Activated CD4-positive, alpha-beta memory T cell treated with anti-CD3 and anti-CD28 coated beads for 36 hours (primary cell): ENCODE measurements around the gene CD300LG. TPM values are rescaled to one million over a fixed set of nuclear protein-coding genes. Genes with fewer than 3 reads are reported as not detected.
A peak's percentile ranks its signal among the peaks of the same experiment; 100 is the strongest.

ENCODE experiments used
- CTCF ChIA-PET: fragments of 350-600 bp; sonication (Branson Sonifier 250); formaldehyde crosslinking; loops from one replicate; lab custom pipeline; 2021; ENCODE audit warnings: antibody characterized with exemption, inconsistent platforms; lab: Charles Lee
- POLR2A ChIA-PET: fragments of 350-600 bp; sonication (Branson Sonifier 250); formaldehyde crosslinking; loops from one replicate; lab custom pipeline; 2021; ENCODE audit warnings: antibody characterized with exemption; lab: Charles Lee
- DNase-seq: peaks from one replicate; pipeline ENCODE4 v3.0.0-alpha.2; 2020
- H3K27ac Mint-ChIP-seq: one replicate; pipeline ENCODE4 v1.8.0; 2021; ENCODE audit warnings: mixed read lengths
- H3K27me3 Mint-ChIP-seq: one replicate; pipeline ENCODE4 v1.8.0; 2021; ENCODE audit warnings: mixed read lengths
- H3K36me3 Mint-ChIP-seq: one replicate; pipeline ENCODE4 v1.8.0; 2021; ENCODE audit warnings: mixed read lengths
- H3K4me1 Mint-ChIP-seq: one replicate; pipeline ENCODE4 v1.8.0; 2021; ENCODE audit warnings: low read depth, mixed read lengths
- H3K4me3 Mint-ChIP-seq: one replicate; pipeline ENCODE4 v1.8.0; 2021; ENCODE audit warnings: mild to moderate bottlenecking, mixed read lengths
- H3K9me3 Mint-ChIP-seq: one replicate; pipeline ENCODE4 v1.8.0; 2021; ENCODE audit warnings: mixed read lengths
- intact Hi-C: fragments of 100-400 bp; cut with micrococcal nuclease; formaldehyde crosslinking; loops from one replicate; pipeline ENCODE4 v1.15.1; 2023
- total RNA-seq, 2 experiments: library from RNA; stranded (reverse); gene quantifications; one replicate each; pipeline ENCODE4 v1.2.3, GENCODE V29; 2021

Gene CD300LG
- total RNA-seq, 2 experiments from 2014 or later: not detected

DNA sequence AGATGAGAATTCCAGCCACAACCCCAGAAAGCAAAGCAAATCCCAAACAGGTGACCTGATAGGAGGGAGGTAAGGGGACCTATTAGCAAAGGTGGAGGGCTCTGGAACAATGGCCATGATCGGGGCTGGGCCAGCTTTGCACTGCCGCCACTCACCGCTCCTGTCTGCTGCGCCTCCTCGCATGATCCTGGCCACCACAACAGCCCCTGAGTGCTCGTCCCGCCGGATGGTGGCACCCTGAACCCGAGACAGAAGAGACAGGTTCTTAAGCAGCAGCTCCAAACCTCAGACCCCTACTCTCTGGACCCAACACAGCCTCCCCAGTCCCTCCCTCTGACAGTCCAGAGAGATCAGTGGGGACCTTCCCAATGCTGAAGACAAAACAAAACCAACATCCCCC lies 19.4 kb upstream of the CD300LG start:
- peaks cover 15% of the 10 kb centered on the region for H3K4me1 Mint-ChIP-seq
- H3K36me3 Mint-ChIP-seq: no peaks in the 10 kb centered on the region
- POLR2A ChIA-PET: no interaction called here
- H3K4me3 Mint-ChIP-seq: no peak overlapping the region
- intact Hi-C loops: no loop called here
- H3K27ac Mint-ChIP-seq: no peak overlapping the region
- CTCF ChIA-PET: no interaction called here
- no peaks in the 10 kb centered on the region for H3K9me3 Mint-ChIP-seq
- H3K27me3 Mint-ChIP-seq: peaks cover 8% of the 10 kb centered on the region
- DNase-seq: no peak

- POLR2A ChIA-PET: no interaction called here
- Mint-ChIP-seq H3K4me3 (no peak overlapping the region), H3K9me3 (no peaks in the 10 kb centered on the region), H3K4me1 (peaks cover 22% of the 10 kb centered on the region), H3K27me3 (peaks cover 21% of the 10 kb centered on the region), H3K36me3 (no peaks in the 10 kb centered on the region), H3K27ac (no peak overlapping the region)
- DNase-seq: no peak
- intact Hi-C loops: no loop called here
- CTCF ChIA-PET: interaction anchor here (2.0 kb wide), 1 partner anchor 17 kb away, joined by 8 read pairs; the partner anchor contains the start of gene CD300LG
These were observed 17.2 kb upstream of the CD300LG start for GRCh38 chr17:43829738-43830137.

- peaks cover 21% of the 10 kb centered on the region for H3K27me3 Mint-ChIP-seq
- POLR2A ChIA-PET: no interaction called here
- H3K36me3 Mint-ChIP-seq: no peaks in the 10 kb centered on the region
- H3K9me3 Mint-ChIP-seq: no peaks in the 10 kb centered on the region
- CTCF ChIA-PET: interaction anchor here (2.0 kb wide), 1 partner anchor 16 kb away, joined by 8 read pairs; the partner anchor contains the start of gene CD300LG
- peak; percentile 31 for DNase-seq
- intact Hi-C loops: no loop called here
- H3K4me3 Mint-ChIP-seq: no peak overlapping the region
- H3K4me1 Mint-ChIP-seq: peaks cover 22% of the 10 kb centered on the region
- no peak overlapping the region for H3K27ac Mint-ChIP-seq
These were observed 16.4 kb upstream of the CD300LG start for GRCh38 chr17:43830510-43831140.

DNA sequence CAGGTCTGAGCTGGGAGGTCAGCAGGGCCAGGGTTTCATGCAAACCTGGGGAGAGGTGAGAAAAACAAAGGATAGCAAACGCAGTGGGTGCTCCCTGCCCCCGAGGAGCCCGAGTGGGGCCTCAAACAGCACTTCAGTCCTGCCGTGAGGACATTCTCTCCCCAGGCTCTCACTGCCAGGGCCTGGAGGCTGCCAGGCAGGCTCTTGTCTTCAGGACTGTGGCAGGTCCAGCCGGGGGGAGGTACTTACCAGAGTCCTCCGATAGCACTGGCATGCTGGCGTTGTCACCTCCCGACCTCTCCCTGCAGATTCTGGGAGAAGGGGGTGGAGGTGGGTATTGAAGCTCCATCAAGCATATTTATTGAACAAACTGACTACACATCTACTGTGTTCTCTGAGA lies 15.3 kb upstream of the CD300LG start:
- intact Hi-C loops: no loop called here
- peaks cover 22% of the 10 kb centered on the region for H3K27me3 Mint-ChIP-seq
- no peaks in the 10 kb centered on the region for H3K9me3 Mint-ChIP-seq
- CTCF ChIA-PET: interaction anchor here (1.3 kb wide), 1 partner anchor 13 kb away, joined by 5 read pairs; no protein-coding TSS in a partner anchor
- H3K4me1 Mint-ChIP-seq: peaks cover 22% of the 10 kb centered on the region
- H3K36me3 Mint-ChIP-seq: no peaks in the 10 kb centered on the region
- H3K4me3 Mint-ChIP-seq: no peak overlapping the region
- POLR2A ChIA-PET: no interaction called here
- DNase-seq: no peak
- no peak overlapping the region for H3K27ac Mint-ChIP-seq

- CTCF ChIA-PET: interaction anchor here (1.3 kb wide), 1 partner anchor 12 kb away, joined by 5 read pairs; no protein-coding TSS in a partner anchor
- H3K27me3 Mint-ChIP-seq: peaks cover 22% of the 10 kb centered on the region
- H3K27ac Mint-ChIP-seq: no peak overlapping the region
- H3K36me3 Mint-ChIP-seq: no peaks in the 10 kb centered on the region
- peak; percentile 25 for DNase-seq
- H3K4me1 Mint-ChIP-seq: peaks cover 22% of the 10 kb centered on the region
- intact Hi-C loops: no loop called here
- H3K9me3 Mint-ChIP-seq: no peaks in the 10 kb centered on the region
- POLR2A ChIA-PET: no interaction called here
- peak overlapping the region; percentile 70 for H3K4me3 Mint-ChIP-seq
These were observed 14.6 kb upstream of the CD300LG start for GRCh38 chr17:43832168-43832975.

- ChIA-PET CTCF (no interaction called here), POLR2A (no interaction called here)
- intact Hi-C loops: no loop called here
- H3K36me3 Mint-ChIP-seq: no peaks in the 10 kb centered on the region
- H3K27ac Mint-ChIP-seq: no peak within 1 kb of the TSS
- H3K4me1 Mint-ChIP-seq: peaks cover 22% of the 10 kb centered on the region
- peaks cover 23% of the 10 kb centered on the region for H3K27me3 Mint-ChIP-seq
- H3K9me3 Mint-ChIP-seq: no peaks in the 10 kb centered on the region
- H3K4me3 Mint-ChIP-seq: peak within 1 kb of the TSS; percentile 70
- DNase-seq: peak; percentile 41
These were observed 13.8 kb upstream of the CD300LG start, which contains the start of gene MPP3 for GRCh38 chr17:43832976-43833829. Gene MPP3, minus strand, starts transcription at chr17:43833146. Its CDS starts 1,240 bp downstream, at chr17:43831906.

- Mint-ChIP-seq H3K9me3 (no peaks in the 10 kb centered on the region), H3K36me3 (no peaks in the 10 kb centered on the region), H3K27me3 (peaks cover 23% of the 10 kb centered on the region), H3K27ac (no peak overlapping the region), H3K4me1 (peaks cover 22% of the 10 kb centered on the region), H3K4me3 (no peak overlapping the region)
- DNase-seq: no peak
- ChIA-PET POLR2A (no interaction called here), CTCF (no interaction called here)
- intact Hi-C loops: no loop called here
These were observed 12.9 kb upstream of the CD300LG start for GRCh38 chr17:43834106-43834505.

DNA sequence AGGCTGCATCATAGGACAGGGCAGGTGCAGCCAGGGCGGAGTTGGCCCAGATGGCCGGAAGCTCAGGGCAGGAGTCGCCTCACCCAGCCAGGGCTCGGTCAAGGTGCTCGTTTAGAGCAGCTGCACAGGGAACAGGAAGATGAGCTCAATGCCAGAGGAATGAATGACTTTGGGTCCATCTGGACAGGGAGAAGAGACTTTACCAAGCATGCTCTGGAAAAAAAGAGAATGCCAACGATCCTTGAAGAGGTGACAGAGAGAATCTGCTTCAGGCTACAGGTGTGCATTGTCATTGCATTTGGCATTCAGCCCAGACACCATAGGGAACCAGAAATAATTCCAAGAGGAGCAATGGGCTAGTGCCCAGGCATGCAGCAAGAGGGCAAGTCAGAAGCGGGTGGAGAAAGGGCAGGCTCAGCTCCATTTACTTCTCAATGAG lies 7.3 kb upstream of the CD300LG start:
- ChIA-PET CTCF (interaction anchor here (0.6 kb wide), 1 partner anchor 10 kb away, joined by 3 read pairs; no protein-coding TSS in a partner anchor), POLR2A (no interaction called here)
- no peak overlapping the region for H3K27ac Mint-ChIP-seq
- H3K36me3 Mint-ChIP-seq: no peaks in the 10 kb centered on the region
- H3K9me3 Mint-ChIP-seq: no peaks in the 10 kb centered on the region
- peaks cover 11% of the 10 kb centered on the region for H3K27me3 Mint-ChIP-seq
- no peak for DNase-seq
- no peaks in the 10 kb centered on the region for H3K4me1 Mint-ChIP-seq
- intact Hi-C loops: loop anchor here (10.0 kb wide), 1 partner anchor 55 kb away; the partner anchor contains the start of gene CFAP97D1
- no peak overlapping the region for H3K4me3 Mint-ChIP-seq

- Mint-ChIP-seq H3K27me3 (peaks cover 12% of the 10 kb centered on the region), H3K4me3 (no peak overlapping the region), H3K4me1 (no peaks in the 10 kb centered on the region), H3K9me3 (no peaks in the 10 kb centered on the region), H3K36me3 (no peaks in the 10 kb centered on the region), H3K27ac (no peak overlapping the region)
- CTCF ChIA-PET: interaction anchor here (0.6 kb wide), 1 partner anchor 10 kb away, joined by 4 read pairs; no protein-coding TSS in a partner anchor
- POLR2A ChIA-PET: interaction anchor here (0.6 kb wide), 1 partner anchor 25 kb away, joined by 3 read pairs; no protein-coding TSS in a partner anchor
- intact Hi-C loops: loop anchor here (10.0 kb wide), 1 partner anchor 56 kb away; the partner anchor contains the start of gene CFAP97D1
- DNase-seq: no peak
These were observed 6.2 kb upstream of the CD300LG start for GRCh38 chr17:43840814-43841213.

- H3K4me1 Mint-ChIP-seq: no peaks in the 10 kb centered on the region
- intact Hi-C loops: loop anchor here (10.0 kb wide), 1 partner anchor 56 kb away; the partner anchor contains the start of gene CFAP97D1
- no peak overlapping the region for H3K27ac Mint-ChIP-seq
- no peak for DNase-seq
- no peaks in the 10 kb centered on the region for H3K9me3 Mint-ChIP-seq
- no peak overlapping the region for H3K4me3 Mint-ChIP-seq
- H3K36me3 Mint-ChIP-seq: no peaks in the 10 kb centered on the region
- CTCF ChIA-PET: interaction anchor here (0.6 kb wide), 1 partner anchor 130 kb away, joined by 4 read pairs; no protein-coding TSS in a partner anchor
- POLR2A ChIA-PET: no interaction called here
- H3K27me3 Mint-ChIP-seq: peaks cover 13% of the 10 kb centered on the region
These were observed 5.7 kb upstream of the CD300LG start for GRCh38 chr17:43841282-43841681.
